Measurements from ENCODE around the gene FGFBP2.
A peak's percentile ranks its signal among the peaks of the same experiment; 100 is the strongest.
"Not testable (repeated sequence)": the region's sequence is repeated elsewhere in the genome, so short reads cannot be mapped to it uniquely, and the experiment has no call there.

FGFBP2 gene

DNA sequence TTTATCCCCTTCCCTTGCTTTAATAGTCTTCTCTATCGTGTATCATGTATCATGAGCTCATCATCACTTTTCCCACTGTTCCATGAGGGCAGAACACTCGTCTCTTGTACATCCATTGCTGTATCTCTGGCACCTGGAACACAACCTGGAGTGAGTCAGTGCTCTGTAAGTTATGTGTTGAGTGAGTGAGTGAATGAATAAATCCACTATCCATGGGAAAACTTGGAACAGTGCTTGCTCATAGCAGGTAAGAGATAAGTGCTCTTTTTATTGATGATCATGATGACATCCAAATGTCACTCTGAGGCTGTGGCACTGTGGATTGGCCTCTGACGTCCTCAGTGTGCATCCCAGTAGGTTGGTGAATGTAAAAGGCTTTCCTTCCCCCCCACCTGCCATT is 28.7 kb downstream of the FGFBP2 start:
- FAIRE-seq (no peak), DNase-seq (ENCODE audit: insufficient read length, low spot score) (no peak)

DNA sequence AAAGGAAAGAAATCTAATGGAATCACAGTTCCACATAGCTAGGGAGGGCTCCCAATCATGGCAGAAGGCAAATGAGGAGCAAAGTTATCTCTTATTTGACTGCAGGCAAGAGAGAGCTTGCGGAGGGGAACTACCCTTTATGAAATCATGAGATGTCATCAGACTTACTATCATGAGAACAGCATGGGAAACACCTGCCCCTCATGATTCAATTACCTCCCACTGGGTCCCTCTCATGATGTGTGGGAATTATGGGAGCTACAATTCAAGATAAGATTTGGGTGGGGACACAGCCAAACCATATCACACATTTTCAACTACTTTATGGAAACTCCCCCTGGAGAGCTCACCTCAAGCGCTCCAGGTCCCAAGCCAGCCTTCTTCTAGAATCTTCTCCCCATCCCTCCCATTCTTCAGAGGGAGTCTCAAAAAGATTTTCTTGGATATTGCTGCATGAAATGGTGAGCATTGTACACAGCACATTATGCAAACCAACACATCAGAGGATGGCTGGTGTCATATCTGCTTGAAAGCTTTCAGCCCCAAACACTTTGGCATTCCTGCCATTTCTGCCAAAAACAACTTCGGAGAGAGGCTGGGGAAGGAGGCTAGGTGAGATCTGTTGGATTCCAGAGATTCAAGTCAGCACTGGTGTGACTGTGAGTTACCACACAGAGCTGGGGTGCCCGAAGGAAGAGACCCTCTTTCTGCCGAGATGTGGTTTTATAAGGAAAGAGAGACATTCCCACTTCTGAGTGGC is 31.3 kb downstream of the FGFBP2 start:
- DNase-seq (ENCODE audit: insufficient read length, low spot score), result no peak
- FAIRE-seq, result no peak

DNA sequence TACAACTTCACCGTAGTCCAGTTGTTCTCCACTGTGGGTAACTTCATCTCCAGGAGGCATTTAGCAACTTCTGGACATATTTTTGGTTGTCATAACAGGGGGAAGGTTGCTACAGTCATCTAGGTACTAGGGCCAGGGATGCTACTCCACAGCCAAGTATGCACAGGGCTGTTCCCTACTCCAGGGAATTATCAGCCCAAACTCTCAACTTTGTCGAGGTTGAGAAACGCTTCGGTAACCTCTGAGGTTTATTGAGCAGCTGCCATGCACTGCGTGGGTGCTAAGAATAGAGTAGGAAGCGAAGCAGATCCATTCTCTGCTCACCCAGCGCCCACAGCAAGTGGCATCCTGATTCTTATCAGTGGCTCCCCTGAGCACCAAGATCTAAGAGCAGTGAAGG is 32.7 kb downstream of the FGFBP2 start:
- DNase-seq (ENCODE audit: insufficient read length, low spot score) (no peak), FAIRE-seq (no peak)

DNA sequence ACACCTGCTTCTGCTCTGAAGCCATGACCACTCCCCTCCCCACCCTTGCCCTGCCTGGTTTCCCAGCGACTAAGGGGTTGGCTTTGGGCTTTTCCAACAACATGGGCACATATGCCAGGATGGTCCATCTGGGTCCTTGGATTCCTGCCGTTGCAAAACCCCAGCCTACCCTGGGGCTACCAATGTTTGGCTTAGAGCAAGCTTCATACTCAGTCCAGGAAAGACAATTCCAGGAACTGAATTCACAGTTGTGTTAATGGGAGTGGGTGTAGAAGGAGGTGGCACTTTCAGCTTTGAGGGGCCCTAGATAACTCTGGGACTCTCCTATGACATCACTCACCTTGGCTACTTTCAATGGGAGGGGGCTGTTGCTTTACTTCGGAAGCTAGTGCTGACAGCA is 33.4 kb downstream of the FGFBP2 start:
- no peak for DNase-seq (ENCODE audit: insufficient read length, low spot score)
- FAIRE-seq, result no peak

DNA sequence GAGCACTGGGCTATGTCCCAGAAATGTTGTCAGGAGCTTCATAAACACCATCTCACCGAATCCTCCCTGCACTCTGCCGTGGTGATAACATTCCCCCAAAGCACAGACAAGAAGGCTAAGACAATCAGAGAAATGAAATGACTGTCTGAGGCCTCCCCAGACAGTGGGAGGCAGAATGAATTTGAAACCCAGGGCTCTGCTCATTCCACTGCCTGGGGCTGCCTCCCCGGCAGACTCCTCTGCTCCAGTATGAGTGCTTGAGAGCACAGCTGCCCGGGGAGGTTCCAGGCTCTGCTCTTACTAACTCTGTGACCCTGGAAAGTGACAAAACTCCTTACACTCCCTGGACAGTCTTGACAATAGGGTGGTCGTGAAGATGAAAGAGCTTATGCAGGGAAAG is 34.1 kb downstream of the FGFBP2 start:
- DNase-seq (ENCODE audit: insufficient read length, low spot score) (no peak), FAIRE-seq (no peak)

DNA sequence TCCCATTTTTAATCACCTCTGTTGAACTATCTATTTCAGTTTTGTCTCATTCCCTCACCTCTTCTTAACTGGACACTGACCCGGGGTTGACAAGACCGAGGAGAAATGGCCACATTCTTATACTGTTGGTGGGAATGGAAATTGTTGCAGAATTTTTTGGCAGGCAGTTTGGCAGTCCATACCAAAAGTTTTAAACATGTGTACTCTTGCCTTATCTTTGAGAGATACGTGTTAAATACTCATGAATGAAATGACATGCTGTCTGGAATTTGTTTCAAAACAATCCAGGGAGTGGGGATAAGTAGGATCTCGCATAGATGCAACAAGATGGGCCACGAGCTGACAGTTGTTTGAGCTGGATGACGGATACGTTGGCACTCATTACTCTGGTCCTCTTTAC is 36.5 kb downstream of the FGFBP2 start:
- no peak for DNase-seq (ENCODE audit: insufficient read length, low spot score)
- FAIRE-seq, result no peak

DNA sequence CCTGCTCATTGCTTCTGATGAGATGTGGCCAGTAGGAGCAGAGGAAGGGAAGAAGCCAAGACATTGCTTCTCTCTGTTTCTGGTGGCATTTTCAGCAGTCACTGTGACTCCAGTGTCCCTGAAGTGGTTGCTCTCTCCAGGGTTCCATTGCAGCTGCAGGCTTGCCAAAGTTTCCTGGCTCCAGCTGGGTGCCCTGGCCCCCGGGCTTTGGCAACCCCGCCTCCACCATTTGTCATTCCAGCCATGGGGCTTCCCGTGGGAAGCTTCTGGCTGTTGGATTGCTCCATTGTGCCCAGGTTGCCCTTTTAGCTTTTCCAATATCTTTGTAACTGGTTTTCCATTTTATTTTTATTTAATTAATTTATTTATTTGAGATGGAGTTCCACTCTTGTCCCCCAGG is 37.1 kb downstream of the FGFBP2 start:
- no peak for FAIRE-seq
- no peak for DNase-seq (ENCODE audit: insufficient read length, low spot score)

DNA sequence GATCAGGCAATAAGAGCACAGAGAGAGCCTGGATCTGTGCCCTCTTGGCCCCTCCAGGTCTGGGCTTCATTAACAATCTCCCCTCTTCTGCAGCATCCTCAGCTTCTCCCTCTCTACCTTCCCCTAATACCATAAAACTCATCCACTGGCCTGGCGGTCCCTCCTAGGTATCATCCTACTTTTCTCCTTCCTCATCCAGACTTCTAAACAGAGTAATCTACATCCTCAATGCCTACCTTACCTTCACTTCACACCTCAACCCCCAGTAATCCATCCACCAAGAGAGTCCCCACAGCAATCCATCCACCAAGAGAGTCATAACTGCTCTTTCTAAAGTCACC is 41.4 kb downstream of the FGFBP2 start:
- no peak for DNase-seq (ENCODE audit: insufficient read length, low spot score)
- no peak for FAIRE-seq

DNA sequence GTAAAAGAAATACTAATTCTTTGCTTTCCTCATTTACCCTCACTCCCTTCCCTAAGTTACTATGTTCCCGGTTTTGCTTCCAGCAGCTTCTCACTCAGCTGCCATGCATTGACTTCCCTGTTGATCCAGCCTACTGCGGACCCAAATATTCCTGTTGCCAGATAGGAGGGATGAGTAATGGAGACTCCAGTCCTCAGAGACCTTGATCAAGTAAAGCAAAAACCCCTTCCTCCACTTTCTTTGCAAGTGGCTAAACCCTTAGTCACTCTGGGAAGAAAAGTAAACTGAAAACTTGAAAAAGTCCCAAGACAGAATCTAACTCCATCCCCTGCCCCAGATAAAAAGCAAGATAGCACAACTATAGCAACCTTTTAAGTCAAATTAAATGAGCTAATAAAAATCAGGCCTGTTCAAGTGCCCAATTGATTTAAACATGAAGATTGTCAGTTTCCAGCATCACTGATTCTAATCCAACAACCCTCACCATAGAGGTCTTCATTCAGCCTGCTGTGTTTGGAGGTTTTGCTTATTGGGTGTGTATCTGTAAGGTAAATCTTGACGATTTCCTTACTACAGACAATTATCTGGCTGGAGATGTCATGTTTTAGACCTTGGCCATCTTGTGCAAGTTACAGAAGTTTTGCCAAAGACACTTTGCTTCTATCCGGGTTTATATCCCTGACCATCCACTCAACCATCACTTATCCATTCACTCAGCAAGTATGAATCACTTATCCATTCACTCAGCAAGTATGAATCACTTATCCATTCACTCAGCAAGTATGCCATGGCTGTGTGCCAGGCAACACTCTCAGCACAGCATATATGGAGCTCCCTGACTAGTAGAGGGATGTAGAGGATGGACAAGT is 42.0 kb downstream of the FGFBP2 start:
- peak; percentile 100 for FAIRE-seq
- DNase-seq (ENCODE audit: insufficient read length, low spot score), result peak; percentile 75

DNA sequence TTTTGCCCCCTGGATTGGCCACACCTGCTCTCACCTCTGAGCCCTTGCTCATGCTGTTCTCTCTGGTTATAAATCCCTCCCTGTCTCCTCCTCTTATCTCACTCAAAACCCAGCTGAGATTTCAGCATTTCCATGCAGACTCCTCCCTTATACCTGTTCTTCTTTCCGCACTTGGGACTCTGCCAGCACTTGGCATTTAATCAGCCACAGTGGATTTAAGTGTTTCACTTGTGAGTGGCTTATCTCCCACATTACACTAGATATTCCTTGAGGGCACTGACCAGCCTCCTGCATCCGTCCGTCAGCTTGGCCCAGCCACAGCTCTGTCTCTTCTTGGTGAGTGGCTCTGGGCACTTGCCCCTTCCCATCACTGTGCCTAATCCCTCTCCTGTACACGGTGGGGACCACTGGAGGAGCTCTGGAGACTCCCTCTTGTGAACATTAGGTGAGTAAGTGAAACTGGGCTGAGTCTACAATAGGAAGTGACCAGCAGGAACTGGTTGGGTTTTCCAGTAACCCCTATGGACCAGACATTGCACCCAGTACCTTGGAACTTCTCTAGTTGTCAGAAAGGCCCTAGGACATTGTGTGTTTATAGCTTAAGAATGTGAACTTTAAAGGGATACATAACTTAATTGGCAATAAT is 44.4 kb downstream of the FGFBP2 start:
- FAIRE-seq, result no peak
- no peak for DNase-seq (ENCODE audit: insufficient read length, low spot score)

DNA sequence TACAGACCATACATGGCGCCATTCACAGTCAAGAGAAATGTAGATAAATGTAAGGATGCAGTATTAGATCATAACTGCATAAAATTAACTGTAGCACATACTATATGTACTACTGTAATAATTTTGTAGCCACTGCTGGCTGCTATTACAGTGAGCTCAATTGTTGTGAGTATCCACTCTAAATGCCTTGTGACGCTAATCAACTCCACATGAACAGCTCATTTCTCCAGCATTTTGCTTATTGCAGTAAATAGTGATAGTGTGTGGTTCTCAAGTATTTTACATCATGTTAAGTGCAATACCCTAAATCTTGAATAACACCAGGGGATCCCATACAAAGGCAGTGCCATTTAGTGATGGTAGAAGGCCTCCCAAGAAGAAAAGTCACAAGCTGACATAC is 45.7 kb downstream of the FGFBP2 start:
- FAIRE-seq (no peak), DNase-seq (ENCODE audit: insufficient read length, low spot score) (no peak)

DNA sequence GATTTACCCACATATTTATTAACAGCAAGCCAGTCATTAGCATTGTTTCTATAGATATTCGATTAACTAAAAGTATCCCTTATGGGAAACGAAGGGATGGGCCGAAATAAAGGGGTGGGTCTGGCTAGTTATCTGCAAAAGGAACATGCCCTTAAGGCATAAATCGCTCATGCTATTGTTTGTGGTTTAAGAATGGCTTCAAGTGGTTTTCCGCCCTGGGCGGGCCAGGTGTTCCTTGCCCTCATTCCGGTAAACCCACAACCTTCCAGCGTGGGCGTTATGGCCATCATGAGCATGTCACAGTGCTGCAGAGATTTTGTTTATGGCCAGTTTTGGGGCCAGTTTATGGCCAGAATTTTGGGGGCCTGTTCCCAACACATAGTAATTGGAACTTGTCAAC is 46.6 kb downstream of the FGFBP2 start:
- FAIRE-seq, result not testable (repeated sequence)

DNA sequence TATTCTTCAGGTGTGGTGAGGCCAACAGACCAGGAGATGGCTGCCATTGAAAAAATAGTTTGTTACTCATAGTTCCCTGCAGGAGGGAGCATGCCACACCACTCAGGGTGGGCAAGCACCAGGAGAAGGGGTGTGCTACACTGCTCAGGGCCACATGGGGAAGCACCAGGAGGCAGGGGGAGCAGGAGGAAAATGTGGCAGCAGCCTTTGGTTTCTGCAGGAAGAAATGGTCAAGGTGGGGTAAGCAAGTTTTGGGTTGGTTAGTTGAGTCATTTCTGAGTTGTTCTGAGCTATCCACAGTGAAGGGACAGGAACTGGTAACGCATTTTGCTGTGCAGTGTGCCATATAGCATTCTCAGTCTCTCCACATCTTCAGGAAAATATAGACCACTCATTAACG is 48.2 kb downstream of the FGFBP2 start:
- FAIRE-seq, result no peak

More for the DNA sequence above, 46.6 kb downstream of the FGFBP2 start:
- not testable (repeated sequence) for DNase-seq (ENCODE audit: insufficient read length, low spot score)

DNA sequence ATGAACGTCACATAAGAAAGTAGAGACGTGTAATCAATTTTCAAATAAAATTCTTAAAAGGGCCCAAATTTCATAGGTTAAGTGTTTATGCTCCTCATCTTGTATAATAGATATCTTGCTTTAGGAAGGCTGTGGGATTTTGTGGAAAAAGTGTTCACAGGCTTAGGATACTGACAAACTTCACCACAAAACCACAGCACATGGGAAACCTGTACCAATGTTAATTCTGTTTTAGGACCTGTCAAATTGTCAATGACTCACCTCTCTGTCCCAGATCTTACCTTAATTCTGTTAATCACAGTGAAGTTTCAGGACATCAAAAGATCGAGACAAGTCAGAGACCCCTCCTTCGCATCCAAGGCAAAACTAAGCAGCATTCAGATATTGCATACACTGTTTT is 48.7 kb downstream of the FGFBP2 start:
- FAIRE-seq (no peak), DNase-seq (ENCODE audit: insufficient read length, low spot score) (no peak)

More for the DNA sequence above, 48.2 kb downstream of the FGFBP2 start:
- no peak for DNase-seq (ENCODE audit: insufficient read length, low spot score)

DNA sequence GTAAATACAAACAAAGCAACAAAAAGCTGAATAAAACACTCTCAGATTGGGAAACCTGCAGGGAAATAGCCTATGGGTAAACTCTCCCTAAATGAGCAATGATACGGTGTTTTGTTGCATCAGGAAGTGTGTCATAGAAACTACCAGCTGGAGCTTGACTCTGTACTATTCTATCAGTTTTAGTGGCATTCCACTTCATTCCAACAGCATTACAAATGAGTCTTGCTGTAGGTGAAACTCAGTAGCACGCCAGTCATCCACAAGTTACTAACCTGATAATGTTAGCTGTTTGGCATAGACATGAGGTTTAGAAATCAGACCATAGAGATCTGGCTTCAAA is 49.4 kb downstream of the FGFBP2 start:
- FAIRE-seq (peak; percentile 51), DNase-seq (ENCODE audit: insufficient read length, low spot score) (peak; percentile 70)

DNA sequence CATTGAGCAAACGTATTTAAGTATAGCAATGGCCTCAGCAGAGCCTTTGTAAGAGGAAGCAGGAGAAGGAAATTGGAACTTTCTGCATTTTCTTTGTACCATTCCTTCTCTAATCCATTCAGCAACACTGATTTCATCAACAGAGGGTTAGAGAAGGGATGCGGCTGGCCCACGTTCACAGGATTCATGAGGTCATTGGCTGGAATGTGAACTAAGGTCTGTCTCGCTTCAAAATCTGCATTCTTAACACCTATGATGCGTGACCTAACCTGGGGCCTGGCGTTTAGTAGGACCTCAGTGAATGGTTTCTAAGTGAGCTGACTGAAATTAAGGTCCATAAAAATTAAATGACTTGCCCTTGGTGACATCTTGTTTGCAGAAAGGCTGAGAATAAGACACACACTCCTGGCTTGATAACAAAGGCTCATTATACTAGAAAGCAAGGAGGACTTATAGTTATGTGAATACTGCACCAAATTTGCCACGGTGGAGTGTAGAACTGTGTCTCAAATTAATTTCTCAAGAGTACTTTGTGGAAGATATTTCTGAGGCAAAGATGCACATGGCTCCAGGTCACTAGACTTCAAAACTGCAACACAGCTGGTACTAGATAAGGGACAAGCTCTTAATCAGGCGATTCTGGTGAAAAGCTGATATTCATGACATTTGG is 49.9 kb downstream of the FGFBP2 start:
- FAIRE-seq, result no peak
- no peak for DNase-seq (ENCODE audit: insufficient read length, low spot score)

DNA sequence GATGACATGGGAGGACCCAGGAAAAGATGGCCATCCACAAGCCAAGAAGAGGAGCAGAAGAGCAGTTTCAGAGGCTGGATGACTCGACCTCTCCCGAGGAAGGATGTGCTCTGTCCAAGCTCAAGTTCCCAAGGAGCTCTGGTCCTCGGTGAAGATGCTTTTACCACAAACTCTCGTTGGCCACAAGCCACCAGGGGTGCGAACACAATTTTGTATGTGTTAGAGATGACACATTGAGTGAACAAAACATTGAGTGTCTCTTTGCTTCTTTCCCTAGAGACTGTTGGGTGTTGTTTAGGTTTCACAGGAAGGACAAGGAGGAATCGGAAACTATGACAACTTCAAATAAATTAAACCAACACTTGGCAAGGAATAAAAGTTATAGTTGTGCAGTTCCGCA is 50.7 kb downstream of the FGFBP2 start:
- DNase-seq (ENCODE audit: insufficient read length, low spot score) (no peak), FAIRE-seq (no peak)

All from HTR-8/SVneo (cell line).